ENCODE measurements around the gene CENPA. TPM values are rescaled to one million over a fixed set of nuclear protein-coding genes. Genes with fewer than 3 reads are reported as not detected.
"Not testable (repeated sequence)": the region's sequence is repeated elsewhere in the genome, so short reads cannot be mapped to it uniquely, and the experiment has no call there.

Gene CENPA
- total RNA-seq, 4 donors from 2014 or later, result 2.8 TPM; not detected in 3

GRCh38 chr2:26793518-26793917, 7.7 kb downstream of the CENPA start:
- intact Hi-C loops (cut with DNase I; ENCODE audit: low total_unique reads), result no loop called here
- Histone ChIP-seq H3K4me3 (no peak overlapping the region), H3K9me3 (no peaks in the 10 kb centered on the region), H3K36me3 (no peaks in the 10 kb centered on the region), H3K4me1 (no peaks in the 10 kb centered on the region), H3K27me3 (no peaks in the 10 kb centered on the region), H3K27ac (no peak overlapping the region)
- DNase-seq, result no peak
- TF ChIP-seq, protein P1, sequence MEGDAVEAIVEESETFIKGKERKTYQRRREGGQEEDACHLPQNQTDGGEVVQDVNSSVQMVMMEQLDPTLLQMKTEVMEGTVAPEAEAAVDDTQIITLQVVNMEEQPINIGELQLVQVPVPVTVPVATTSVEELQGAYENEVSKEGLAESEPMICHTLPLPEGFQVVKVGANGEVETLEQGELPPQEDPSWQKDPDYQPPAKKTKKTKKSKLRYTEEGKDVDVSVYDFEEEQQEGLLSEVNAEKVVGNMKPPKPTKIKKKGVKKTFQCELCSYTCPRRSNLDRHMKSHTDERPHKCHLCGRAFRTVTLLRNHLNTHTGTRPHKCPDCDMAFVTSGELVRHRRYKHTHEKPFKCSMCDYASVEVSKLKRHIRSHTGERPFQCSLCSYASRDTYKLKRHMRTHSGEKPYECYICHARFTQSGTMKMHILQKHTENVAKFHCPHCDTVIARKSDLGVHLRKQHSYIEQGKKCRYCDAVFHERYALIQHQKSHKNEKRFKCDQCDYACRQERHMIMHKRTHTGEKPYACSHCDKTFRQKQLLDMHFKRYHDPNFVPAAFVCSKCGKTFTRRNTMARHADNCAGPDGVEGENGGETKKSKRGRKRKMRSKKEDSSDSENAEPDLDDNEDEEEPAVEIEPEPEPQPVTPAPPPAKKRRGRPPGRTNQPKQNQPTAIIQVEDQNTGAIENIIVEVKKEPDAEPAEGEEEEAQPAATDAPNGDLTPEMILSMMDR (IDR thresholded peaks at IDR 0.05), result no peak
- TF ChIP-seq POLR2A (IDR thresholded peaks at IDR 0.05), result no peak

GRCh38 chr2:26795135-26795534, 9.3 kb downstream of the CENPA start:
- intact Hi-C loops (cut with DNase I; ENCODE audit: low total_unique reads); H3K27ac ChIP-seq; H3K36me3 ChIP-seq; H3K9me3 ChIP-seq; DNase-seq; H3K27me3 ChIP-seq; H3K4me1 ChIP-seq; H3K4me3 ChIP-seq: not testable (repeated sequence)

DNA sequence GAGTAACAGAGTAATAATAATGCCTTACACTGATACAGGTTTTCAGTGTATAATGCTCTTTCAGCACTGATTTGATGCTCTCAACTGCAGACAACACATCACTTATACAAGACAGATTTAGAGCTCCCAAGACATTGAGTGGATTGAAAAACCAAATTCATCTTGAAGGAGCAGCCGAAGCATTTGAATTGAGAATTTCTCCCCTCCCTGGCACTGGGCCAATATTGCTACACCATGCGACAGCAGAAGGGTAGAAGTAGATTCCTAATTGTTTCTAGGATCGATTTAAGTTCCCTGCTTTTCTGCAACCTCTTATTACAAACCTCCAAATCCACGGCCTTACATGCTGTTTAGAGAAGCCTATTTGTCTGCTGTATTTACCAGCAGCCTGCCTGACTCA, 15.5 kb downstream of the CENPA start:
- no peak overlapping the region for H3K4me3 ChIP-seq
- no peak for DNase-seq
- intact Hi-C loops (cut with DNase I; ENCODE audit: low total_unique reads), result no loop called here
- H3K27ac ChIP-seq, result no peak overlapping the region
- no peaks in the 10 kb centered on the region for H3K36me3 ChIP-seq
- no peaks in the 10 kb centered on the region for H3K27me3 ChIP-seq
- H3K4me1 ChIP-seq, result no peaks in the 10 kb centered on the region
- TF ChIP-seq POLR2A (IDR thresholded peaks at IDR 0.05), result no peak
- TF ChIP-seq, protein P1 (IDR thresholded peaks at IDR 0.05), result no peak
- H3K9me3 ChIP-seq, result no peaks in the 10 kb centered on the region

GRCh38 chr2:26801796-26802195, 15.9 kb downstream of the CENPA start:
- no peak for DNase-seq
- Histone ChIP-seq H3K27ac (no peak overlapping the region), H3K9me3 (no peaks in the 10 kb centered on the region), H3K36me3 (no peaks in the 10 kb centered on the region), H3K27me3 (no peaks in the 10 kb centered on the region), H3K4me3 (no peak overlapping the region), H3K4me1 (no peaks in the 10 kb centered on the region)
- intact Hi-C loops (cut with DNase I; ENCODE audit: low total_unique reads), result no loop called here
- TF ChIP-seq POLR2A (IDR thresholded peaks at IDR 0.05), result no peak
- TF ChIP-seq, protein P1 (IDR thresholded peaks at IDR 0.05), result no peak

DNA sequence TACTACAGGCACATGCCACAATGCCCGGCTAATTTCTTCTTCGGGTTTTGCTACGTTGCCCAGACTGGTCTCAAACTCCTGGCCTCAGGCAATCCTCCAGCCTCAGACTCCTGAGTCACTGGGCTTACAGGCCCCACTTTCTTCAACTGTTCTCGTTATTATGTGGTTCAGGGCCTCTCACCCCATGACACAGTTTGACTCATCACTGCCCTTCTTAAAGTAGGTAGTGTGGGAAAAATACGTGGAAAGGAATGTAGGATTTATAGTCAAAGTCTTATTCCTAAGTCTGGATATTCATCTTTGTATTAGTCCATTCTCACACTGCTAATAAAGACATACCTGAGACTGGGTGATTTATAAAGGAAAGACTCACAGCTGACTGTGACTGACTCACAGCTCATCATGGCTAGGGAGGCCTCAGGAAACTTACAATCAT, 19.4 kb downstream of the CENPA start:
- no peaks in the 10 kb centered on the region for H3K36me3 ChIP-seq
- H3K27ac ChIP-seq, result no peak overlapping the region
- no peaks in the 10 kb centered on the region for H3K4me1 ChIP-seq
- intact Hi-C loops (cut with DNase I; ENCODE audit: low total_unique reads), result no loop called here
- no peak for DNase-seq
- no peak for TF ChIP-seq POLR2A (IDR thresholded peaks at IDR 0.05)
- TF ChIP-seq, protein P1 (IDR thresholded peaks at IDR 0.05), result no peak
- H3K9me3 ChIP-seq, result no peaks in the 10 kb centered on the region
- no peak overlapping the region for H3K4me3 ChIP-seq
- H3K27me3 ChIP-seq, result no peaks in the 10 kb centered on the region

DNA sequence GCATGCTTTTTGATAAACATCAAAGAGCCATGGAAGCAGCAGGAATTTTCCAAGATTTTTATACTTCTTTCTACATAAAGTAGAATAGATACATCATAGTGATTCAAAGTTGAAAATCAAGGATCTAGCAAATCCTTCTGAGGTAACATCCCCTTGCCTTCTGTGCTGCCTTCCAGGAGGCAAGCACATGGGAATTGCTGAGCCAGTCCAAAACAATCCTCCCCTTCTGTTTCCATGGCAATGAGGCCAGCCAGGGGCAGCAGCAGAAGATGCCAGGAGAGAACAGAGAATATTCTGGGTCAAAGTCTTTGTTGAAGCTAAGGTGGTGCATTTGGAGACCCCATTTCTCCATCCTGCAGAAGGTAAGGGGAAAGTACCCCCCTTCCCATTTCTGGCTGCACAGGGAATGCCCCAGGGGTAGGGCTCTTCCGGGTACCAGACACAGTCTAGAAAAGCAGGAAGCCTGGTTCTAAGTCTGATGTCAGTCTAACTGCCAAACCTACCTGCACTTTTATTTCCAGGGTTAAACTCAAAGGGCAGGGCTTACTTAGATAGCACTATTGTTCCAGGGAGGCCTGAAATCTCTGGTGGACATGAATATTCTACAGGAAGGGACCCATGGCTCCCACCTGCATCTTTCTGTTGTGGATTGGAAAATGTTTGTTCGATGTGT, 22.1 kb downstream of the CENPA start:
- DNase-seq, result no peak
- no peaks in the 10 kb centered on the region for H3K9me3 ChIP-seq
- H3K27me3 ChIP-seq, result no peaks in the 10 kb centered on the region
- no peaks in the 10 kb centered on the region for H3K36me3 ChIP-seq
- no peak overlapping the region for H3K4me3 ChIP-seq
- no peak for TF ChIP-seq POLR2A (IDR thresholded peaks at IDR 0.05)
- TF ChIP-seq, protein P1 (IDR thresholded peaks at IDR 0.05), result no peak
- intact Hi-C loops (cut with DNase I; ENCODE audit: low total_unique reads), result no loop called here
- H3K4me1 ChIP-seq, result no peaks in the 10 kb centered on the region
- H3K27ac ChIP-seq, result no peak overlapping the region
